ENCODE results near the gene GAB2.
"Not testable (repeated sequence)": the region's sequence is repeated elsewhere in the genome, so short reads cannot be mapped to it uniquely, and the experiment has no call there.

The GAB2 gene

GRCh38 chr11:78271801-78272200 is 145.8 kb downstream of the GAB2 start:
- not testable (repeated sequence) for DNase-seq

- DNase-seq, result no peak
These were observed 146.6 kb downstream of the GAB2 start for GRCh38 chr11:78270971-78271370.

- no peak for DNase-seq
These were observed 147.8 kb downstream of the GAB2 start for GRCh38 chr11:78269806-78270205.

GRCh38 chr11:78268591-78269410 is 148.8 kb downstream of the GAB2 start:
- no peak for DNase-seq

GRCh38 chr11:78266451-78266850 is 151.2 kb downstream of the GAB2 start:
- no peak for DNase-seq

GRCh38 chr11:78265326-78265725 is 152.3 kb downstream of the GAB2 start:
- no peak for DNase-seq

- DNase-seq, result no peak
These were observed 154.9 kb downstream of the GAB2 start for GRCh38 chr11:78262691-78263090.

GRCh38 chr11:78262238-78262637 is 155.4 kb downstream of the GAB2 start:
- DNase-seq, result no peak

GRCh38 chr11:78261828-78262227 is 155.8 kb downstream of the GAB2 start:
- no peak for DNase-seq

GRCh38 chr11:78261367-78261766 is 156.3 kb downstream of the GAB2 start:
- DNase-seq, result no peak

- DNase-seq, result no peak
These were observed 157.7 kb downstream of the GAB2 start for GRCh38 chr11:78259777-78260487.

GRCh38 chr11:78257654-78258053 is 160.0 kb downstream of the GAB2 start:
- no peak for DNase-seq

GRCh38 chr11:78256962-78257361 is 160.7 kb downstream of the GAB2 start:
- DNase-seq, result no peak

GRCh38 chr11:78255919-78256318 is 161.7 kb downstream of the GAB2 start:
- no peak for DNase-seq

- DNase-seq, result no peak
These were observed 163.4 kb downstream of the GAB2 start for GRCh38 chr11:78254268-78254667.

GRCh38 chr11:78253797-78254196 is 163.8 kb downstream of the GAB2 start:
- no peak for DNase-seq

- no peak for DNase-seq
These were observed 166.4 kb downstream of the GAB2 start for GRCh38 chr11:78251083-78251775.

GRCh38 chr11:78250099-78250498 is 167.5 kb downstream of the GAB2 start:
- no peak for DNase-seq

GRCh38 chr11:78248903-78249302 is 168.7 kb downstream of the GAB2 start:
- no peak for DNase-seq

GRCh38 chr11:78248191-78248590 is 169.4 kb downstream of the GAB2 start:
- no peak for DNase-seq

GRCh38 chr11:78244546-78245255 is 172.9 kb downstream of the GAB2 start:
- no peak for DNase-seq

GRCh38 chr11:78244080-78244479 is 173.5 kb downstream of the GAB2 start:
- no peak for DNase-seq

- DNase-seq, result no peak
These were observed 176.1 kb downstream of the GAB2 start for GRCh38 chr11:78241475-78241874.

Measured in stimulated activated CD4-positive, alpha-beta T cell treated with anti-CD3 and anti-CD28 coated beads, Interleukin-4, amount 100 ng/mL, for 4 hours (primary cell).